NCI-H1436 (cell line): ENCODE results near the gene MAP2K2.

Experiments used
- DNase-seq: peaks from one replicate; lab custom pipeline; 2025; lab: John Stamatoyannopoulos, UW

Gene MAP2K2

DNA sequence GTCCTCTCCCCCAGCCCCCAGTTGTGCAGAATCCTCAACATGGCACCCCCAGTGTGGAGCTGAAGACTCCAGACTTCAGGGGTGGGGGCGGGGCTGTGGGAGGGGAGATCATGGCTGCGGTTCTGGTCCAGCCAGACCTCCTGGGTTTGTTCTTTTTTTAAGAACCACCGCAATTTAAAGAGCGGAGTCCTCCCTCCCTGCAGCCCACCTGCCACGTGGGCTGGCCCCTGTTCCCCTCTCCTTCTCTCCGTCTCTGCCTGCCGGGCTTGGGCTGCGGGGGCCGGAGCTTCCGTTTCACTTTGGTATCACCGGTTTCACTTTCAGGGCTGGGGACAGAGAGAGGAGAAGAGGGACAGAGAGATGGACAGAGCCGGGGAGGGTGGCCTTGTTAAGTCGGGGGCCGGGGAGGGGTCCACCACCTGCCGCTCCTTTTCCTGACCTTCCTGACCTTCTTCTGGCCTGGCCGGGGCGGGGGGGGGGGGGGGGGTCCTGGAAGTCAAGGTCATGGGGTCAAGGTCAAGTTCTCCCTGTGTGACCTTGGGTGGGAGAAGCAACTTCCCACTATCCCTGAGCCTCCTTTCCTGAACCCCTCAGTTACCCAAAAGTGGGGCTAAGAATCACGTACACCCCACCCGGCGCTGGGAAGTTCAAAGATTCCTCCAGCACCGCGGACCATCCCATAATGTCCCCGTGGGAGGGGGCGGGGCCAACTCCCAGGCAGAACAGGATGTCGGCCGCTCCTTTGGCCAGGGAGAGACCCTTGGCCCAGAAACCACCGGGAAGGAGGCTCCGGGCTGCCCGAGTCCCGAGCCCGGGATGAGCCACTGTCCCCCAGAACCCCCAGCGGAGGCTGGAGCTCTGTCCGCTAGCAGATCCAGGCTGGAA lies 45.9 kb downstream of the MAP2K2 start:
- DNase-seq: no peak

DNA sequence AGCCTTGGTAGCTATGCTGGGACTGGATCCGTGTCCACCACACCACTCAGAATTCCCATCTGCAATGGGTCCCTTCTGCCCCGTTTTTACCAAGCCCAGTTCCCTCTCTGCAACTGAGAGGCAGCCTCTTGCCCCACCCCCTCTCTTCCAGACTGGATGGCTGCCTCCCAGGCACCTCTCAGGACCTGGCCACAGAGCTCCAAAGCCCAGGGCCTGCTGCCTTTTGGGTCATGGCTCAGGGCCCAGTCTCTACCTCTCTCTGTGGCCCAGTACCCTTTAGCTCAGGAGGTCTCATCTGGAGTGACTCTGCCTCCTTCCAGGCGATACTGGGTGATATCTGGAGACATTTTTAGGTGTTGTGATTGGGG lies 46.9 kb downstream of the MAP2K2 start:
- DNase-seq: no peak

DNA sequence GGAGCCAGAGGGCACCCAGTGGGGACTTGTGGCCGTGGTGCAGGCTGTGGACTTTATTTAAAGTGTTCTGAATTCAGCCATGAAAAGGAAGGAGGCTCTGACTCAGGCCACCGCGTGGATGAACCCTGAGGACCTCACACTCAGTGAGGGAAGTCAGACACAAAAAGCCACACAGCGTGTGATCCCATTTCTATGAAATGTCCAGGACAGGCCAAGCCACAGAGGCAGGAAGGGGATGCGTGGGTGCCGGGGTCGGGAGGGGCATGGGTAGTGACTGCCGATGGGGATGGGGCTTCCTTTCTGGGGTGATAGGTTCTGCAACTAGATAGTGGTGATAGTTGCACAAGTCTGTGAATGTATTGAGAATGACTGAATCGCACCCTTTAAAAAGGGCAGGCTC lies 48.5 kb downstream of the MAP2K2 start:
- DNase-seq: no peak

DNA sequence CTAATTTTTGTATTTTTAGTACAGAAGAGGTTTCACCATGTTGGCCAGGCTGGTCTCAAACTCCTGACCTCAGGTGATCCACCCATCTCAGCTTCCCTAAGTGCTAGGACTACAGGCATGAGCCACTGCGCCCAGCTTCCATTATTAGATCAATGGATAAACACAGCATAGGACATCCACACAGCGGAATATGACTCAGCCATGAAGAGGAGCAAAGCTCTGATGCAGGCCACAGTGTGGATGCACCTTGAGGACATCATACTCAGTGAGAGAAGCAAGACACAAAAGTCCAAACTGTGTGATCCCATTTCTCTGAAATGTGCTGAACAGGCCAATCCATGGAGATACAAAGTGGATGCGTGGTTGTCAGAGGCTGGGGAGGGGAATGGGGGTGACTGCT lies 52.3 kb downstream of the MAP2K2 start:
- DNase-seq: no peak

DNA sequence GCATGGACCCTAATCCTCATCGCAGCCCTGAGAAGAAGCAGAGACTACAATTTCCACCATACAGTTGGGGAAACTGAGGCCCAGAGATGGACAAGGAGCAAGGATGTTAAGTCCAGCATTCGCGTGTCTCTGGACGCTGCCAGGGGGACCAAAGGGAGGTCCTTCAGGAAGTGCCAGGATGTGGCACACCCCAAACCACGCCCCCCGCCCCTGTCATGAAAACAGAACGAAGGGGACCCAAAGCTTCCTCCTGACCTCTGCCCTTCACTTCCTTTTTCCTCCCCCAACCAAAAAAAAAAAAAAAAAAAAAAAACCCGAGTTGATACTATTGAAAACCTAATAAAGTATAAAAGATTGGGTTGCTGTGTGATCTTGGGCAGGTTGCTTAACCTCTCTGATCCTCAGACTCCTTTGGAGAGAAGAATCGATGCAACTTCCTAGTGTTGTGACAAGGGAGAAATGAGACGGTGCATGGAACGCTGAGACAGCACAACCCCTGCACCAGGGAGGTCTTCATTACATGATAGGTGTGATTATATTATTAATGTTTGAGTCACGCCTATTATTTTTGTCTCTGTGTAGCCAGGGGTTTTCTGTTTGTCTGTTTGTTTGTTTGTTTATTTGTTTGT lies 54.5 kb downstream of the MAP2K2 start:
- DNase-seq: no peak

DNA sequence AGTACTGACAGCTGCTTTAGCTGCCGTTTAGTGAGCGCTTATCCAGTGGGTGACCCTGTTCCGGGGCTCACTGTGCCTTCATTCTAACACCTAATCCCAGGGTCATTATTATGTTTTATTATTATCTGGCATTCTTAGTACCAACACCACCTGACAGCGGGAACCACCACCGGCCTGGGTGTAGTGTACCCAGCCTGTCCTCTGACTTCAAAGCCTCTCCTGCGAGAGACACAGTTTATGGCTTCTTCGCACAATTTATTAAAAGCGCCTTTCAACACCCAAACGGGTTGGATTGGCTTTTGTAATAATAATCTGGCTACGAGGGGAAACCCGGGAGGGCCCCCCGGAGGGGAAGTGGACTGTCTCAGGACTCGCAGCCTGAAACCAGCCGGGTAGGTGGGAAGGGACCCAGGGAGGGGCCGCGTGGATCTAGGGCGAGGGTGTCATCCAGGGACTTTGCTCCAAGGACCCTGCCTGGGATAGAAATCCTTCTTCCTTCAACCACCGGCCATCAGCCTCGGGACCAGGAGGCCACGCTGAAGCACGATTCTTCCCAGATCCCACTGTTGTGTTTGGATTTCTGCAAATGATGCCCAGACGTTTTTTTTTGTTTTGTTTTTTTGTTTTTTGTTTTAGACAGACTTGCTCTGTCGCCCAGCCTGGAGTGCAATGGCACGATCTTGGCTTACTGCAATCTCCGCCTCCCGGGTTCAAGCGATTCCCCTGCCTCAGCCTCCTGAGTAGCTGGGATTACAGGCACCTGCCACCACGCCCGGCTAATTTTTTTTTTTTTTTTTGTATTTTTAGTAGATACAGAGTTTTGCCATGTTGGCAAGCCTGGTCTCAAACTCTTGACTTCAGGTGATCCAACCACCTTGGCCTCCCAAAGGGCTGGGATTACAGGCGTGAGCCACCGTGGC lies 55.6 kb downstream of the MAP2K2 start:
- no peak for DNase-seq

DNA sequence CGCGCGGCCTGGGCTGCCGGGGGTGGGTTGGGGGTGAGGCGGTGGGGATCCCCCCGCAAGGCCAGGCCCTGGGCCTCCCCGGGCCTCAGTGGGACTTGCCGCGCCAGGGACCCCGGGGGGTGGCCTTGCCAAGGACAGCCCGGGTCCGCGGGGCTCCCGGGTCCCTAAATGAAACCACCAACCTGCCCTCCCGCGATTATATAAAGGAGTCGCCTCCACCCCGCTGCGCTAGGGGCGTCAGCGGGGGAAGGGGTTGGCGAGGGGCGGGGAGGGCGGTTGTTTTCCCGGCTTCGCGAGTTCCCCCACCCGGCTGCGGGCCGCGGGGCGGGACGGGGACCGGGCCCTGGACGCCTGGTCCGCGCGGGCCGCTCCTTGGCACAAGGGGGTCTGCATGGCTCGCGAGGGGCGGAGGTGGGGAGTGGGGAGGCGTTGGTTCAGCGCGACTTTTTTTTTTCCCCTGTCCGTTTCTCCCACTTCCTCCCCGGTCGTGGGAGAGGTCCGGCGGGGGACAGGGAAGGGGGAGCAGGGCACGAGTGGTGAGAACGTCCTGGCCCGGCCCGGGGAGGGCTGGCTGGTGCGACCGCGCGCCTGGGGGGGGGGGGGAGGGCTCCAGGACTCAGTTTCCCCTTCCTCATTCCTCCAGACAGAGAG lies 56.4 kb downstream of the MAP2K2 start:
- no peak for DNase-seq

DNA sequence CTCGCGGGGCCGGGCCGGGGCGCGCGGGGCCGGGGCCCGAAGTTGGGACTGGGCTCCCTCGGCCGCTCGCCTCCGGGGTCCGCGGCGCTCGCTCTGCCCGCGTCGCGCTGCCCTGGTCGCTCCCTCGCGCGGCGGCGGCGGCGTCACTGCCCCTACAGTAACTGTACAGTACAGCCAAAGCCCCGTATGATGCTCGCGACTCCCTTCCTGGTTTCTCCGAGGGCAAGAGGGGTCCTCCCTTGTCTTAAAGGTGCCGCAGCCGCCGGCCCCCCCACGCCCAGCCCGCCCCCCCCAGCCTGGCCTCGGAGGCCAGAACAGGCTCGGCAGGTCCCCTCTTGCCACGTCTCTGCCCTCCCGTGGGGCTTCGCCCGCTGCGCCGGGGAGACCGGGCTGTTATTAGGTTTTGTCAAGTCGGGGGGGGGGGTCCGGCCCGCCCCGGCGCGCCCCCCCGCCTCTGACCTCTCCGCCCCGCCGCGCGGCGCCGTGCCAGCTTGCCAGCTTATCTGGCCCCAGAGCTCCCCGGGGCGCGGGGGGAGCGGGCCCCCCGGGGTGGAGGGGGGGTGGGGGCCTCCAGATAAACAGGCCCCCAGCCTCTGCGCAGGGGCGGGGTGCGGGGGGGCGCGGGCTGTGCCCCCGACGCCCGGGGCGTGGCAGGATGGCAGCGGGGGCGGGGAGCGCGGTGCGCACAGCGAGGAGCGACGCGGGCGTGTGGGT lies 57.1 kb downstream of the MAP2K2 start, which contains the start of gene ZBTB7A:
TSS of gene ZBTB7A (minus strand) at position 218 of the 714 bp plus-strand sequence. CDS start 11,667 bp downstream, outside the sequence.
- peak; percentile 51 for DNase-seq

DNA sequence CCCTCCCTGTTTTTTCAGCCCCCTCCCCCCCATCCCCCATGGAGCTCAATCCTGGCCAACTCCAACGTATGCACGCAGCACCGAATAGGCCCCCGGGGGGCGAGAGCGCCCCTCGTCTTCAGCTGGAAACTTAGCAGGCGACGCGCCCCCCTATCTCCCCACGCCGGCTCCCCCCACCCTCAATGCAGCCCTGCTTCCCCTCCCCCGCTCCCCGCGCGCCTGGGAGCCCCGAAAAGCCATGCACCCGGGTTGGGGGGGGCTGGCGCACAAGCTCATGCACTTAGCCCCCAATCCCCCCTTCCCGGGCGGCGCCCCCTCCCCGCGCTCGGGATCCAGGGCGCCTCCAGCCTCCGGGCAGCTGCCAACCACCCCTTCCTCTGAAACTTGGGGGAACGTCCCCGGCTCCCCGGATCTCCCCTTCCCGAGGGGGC lies 57.7 kb downstream of the MAP2K2 start:
- DNase-seq: no peak

DNA sequence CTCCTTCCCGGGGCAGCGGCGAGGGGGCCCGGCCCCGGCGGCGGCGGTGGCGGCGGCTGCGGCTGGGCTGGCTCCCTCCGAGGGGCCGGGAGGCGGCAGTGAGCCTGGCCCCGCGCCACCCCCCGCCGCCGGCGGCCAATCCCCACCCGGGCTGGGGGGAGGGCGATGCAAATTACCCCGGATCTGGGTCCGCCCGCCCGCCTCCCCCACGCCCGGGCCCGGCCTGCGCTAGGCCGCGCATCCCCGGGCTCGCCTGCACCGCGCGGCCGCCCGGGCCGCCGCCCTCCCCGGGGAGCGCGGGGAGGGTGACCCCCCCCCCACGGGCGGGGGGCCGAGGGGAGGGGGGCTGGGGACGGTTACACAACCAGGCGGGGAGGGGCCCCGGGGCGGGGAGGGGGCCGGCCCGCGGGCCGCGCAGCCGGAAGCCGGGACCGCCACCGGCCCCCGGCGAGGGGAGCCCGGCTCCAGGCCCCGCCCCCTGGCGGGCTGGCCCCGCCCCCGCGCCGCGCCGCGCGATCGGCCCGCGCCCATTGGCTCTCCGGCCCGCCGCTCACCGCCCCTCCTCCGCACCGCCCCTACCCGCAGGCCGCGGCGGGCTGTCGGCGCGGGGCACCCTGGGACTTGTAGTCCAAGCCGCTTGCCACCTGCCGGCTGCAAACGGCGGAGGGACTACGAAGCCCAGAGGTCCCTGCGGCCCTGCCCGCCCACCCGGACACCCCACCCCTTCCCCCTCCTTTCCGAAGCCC lies 58.3 kb downstream of the MAP2K2 start:
- DNase-seq: peak; percentile 95

DNA sequence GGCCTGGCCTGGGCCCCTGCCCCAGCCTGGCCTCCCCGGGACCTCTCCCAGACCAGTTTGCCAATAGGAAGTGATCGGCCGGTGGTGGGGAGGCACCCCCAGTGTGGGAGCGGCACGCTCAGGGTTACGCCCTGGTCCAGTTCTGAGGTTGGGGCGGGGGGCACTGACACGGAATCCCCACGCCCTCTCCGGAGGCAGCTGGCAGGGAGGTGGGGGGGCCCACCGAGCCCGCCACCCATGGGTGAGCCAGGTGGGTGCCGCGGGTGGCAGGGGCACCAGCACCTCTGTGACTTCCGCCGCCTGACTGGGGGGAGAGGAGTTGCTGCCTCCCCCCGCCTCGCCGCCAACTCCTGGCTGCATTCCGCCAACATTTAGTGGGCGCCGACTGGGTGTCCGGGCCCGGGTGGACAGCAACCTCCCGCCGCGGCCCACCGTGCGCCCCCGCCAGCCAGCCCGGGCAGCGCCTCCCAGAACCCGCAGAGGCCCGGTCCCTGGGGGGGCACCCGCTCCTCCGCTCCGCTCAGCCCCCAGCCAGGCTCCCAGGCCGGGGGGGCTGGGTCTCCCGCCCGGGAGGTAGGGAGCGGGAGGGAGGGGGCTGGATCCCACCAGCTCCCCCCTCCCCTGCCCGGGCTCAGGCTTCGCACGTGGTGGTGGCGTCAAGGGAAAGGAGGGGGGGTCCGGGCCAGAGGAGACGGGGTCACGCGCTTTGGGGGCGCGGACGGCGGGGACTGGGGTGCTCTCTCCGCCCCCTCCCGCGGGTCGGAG lies 59.2 kb downstream of the MAP2K2 start:
- DNase-seq: no peak

DNA sequence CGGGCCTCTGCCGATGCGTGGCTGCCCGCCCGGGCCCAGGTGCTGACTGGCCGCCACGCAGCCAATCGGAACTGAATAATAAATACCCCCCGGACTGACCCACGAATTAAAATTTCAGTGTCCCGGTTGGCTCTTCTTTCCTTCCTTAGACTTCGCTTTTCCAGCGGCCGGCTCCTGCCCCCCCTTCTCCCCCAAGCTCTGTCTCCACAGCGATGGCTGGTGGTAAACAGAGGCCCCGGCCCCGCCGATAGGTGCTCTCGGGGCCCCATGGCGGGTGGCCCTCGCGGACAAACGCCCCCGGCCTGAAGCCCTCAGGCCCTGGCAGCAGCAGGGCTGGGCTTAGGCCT lies 59.8 kb downstream of the MAP2K2 start:
- no peak for DNase-seq

DNA sequence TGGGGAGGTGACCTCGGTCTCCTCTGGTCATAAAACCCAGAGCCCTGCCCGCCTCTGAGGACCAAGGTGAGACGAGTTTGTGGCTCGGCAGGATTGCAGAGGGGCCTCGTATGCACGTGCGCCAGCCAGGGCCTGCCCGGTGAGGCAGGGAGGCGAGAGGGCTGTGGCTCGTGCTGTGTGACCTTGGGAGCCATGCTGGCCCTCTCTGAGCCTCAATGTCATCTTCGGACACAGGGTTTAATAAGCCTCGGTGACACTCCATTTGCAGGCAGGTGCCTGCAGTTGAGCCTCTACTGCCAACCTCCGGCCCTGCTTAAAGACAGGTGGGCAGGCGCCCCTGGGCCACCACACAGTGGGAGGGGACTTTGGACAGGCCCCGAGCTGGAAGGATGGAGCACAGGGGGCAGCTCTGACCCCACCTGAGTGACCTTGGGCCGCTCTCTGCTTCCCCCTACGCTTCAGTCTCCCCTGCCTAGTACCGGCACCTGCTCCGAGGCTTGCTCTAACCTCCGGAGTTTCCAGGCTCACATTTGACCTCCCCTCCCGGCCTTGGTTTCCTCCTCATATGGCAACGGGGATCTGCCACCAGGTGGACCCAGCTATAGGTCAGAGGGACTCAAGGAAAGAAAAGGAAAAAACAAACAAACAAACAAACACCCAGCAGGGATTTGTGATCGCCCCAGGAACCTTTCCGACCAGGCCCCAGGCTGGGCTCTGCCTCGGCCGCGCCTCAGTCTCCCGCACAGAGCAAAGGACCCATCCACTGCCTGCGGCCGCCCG lies 60.4 kb downstream of the MAP2K2 start:
- DNase-seq: no peak

DNA sequence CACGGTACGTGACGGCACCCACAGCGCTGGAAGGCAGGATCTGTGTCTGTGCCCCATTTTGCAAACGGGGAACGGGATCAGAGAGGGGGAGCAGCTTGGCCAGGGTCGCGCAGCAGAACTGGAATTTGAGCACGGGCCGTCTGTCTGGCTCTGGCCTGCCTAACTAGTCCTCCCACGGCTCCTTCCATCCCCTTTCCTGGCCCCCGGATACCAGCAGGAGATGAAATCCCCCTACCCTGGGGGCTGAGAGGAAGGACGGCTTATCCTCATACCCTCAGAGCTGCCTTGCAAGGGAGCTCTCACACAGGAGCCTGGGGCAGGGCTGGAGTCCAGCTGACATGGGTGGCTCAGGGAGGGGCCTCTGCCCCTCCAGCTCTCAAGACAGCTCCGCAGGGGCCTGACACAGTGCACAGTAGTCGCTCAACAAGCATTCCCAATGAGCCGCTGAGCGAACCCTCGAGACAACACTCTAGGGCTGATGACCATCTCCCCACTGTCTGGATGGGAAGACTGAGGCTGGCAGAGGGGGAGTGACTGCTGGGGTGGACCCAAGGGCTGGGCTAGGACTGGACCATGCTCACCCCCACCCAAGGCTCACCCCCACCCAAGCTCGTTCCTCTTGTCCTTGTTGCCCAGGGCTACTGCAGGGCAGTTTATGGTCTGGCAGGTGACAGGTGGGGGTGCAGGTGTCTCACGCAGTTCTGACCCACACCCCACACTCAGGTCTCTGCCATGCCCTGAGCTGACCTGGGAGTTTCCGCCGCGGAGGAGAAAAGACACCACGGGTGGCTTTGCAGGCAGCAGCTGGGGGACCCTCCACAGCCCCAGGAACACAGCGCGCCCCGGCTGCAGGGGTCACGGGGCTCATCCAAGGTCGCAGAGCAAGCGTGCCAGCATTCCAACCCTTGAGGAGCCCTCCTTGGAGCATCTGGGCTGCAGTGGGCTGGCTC lies 61.2 kb downstream of the MAP2K2 start:
- DNase-seq: no peak

DNA sequence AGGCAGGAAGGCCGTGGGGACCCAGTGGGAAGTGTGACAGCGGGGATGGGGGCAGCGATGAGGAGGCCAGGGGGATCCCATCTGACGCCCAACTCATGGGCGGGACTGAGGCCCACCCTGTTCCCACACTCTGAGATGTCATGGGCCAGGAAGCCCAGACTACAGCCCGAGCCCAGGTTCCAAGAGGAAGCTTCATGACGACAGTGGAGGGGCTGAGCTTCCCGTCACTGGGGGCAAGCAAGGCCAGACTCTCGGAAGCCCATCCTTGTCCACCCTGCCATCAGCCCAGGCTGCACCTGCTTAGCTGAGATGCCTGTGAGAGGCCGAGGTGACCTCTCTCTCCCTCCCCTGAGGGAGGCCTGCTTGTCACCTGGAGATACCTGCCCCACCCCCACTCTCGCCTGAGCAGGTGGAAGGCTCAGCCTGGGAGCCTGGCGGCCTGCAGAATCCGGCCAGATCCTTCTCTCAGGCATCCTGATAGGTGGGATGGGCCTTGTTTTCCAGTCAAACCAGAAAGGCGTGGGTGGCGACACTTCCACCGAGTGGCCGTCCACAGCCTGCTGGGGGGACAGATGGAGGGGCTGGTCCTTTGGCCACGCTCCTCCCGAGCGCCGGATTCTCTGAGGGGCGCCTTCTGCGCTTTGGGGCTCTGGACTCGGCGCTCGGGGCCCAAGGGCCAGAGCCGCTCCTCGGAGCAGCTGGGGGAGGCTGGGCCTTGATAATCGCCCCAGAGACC lies 62.1 kb downstream of the MAP2K2 start:
- no peak for DNase-seq

DNA sequence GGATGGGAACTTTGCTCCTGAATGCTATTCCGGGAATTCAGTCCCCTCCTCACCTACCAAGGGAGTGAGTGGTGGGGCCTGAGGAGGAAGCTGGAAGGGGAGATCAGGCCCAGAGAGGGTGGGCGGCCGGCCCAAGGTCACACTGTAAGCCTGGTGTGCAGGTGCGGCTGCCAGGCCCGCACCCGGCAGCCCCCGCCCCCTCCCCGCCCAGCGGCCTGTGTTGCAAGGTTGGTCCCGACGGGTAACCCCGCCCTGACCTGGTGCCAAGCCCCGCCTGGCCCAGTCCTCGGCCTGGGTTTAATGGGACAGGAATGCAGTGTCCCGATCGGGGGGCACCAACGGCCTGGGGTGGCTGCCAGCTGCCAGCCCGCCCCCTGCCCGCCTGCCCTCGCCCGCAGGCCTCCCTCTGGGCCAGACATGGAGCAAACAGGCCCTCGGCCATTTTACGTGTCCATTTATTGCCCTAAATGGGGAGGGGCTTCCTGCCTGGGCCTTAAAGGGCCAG lies 62.7 kb downstream of the MAP2K2 start:
- DNase-seq: no peak

DNA sequence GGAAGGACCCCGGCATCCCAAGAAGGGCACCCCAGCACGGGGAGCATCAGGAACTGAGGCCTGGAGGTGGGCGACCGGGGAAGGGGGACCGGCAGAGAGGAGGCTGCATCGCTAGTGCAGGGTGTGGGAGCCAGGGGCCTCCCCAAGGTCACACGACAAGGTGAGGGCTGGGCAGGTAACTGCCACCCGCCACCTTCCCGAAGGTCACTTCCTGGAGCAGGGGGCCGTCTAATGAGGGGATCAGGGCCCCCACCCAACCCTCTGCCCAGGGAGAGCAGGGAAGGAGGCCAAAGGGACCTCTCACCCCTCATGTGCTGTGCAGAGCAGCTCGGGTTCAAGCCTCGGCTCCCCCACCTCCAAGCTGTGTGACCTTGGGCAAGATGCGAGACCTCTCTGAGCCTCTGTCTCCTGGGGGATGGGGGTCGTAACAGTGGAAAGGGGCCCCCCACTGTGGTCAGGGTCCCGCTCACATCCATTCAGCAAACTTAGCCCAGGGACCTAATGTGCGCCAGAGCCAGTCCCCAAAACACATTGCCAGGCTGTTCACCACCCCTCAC lies 63.2 kb downstream of the MAP2K2 start:
- DNase-seq: no peak
